HL-60 (cell line): ENCODE measurements around the gene DCX.

Source experiments
- DNase-seq, 2 experiments: peaks; one replicate each; pipeline ENCODE4 v3.0.0-alpha.2; 2010 to 2020; ENCODE audit warnings: low read depth in 1 of 2, low spot score in 1 of 2
- H3K27ac ChIP-seq: fragments of 250-450 bp; sonication (Bioruptor Pico); replicated peaks from 2 replicates; pipeline ENCODE4 v1.5.1; 2020; ENCODE audit warnings: mild to moderate bottlenecking, moderate library complexity
- H3K27me3 ChIP-seq: fragments of 250-450 bp; sonication (Bioruptor Pico); 2 replicates; pipeline ENCODE4 v1.5.1; 2021; ENCODE audit warnings: mild to moderate bottlenecking, moderate library complexity; ENCODE audit not compliant: insufficient read depth, poor library complexity, severe bottlenecking
- H3K4me3 ChIP-seq: replicated peaks from 2 replicates; pipeline ENCODE4 v1.5.1; 2011; ENCODE audit warnings: mild to moderate bottlenecking, control low read depth, low read length; ENCODE audit not compliant: insufficient read depth
- CTCF ChIP-seq: IDR thresholded peaks from one replicate; pipeline ENCODE4 v1.5.1; 2011; ENCODE audit warnings: low read length, control low read depth, inconsistent platforms; ENCODE audit not compliant: insufficient read depth
- GABPA ChIP-seq: IDR thresholded peaks from 2 replicates; pipeline ENCODE4 v1.6.1; 2012; ENCODE audit warnings: low read depth
- POLR2AphosphoS5 ChIP-seq: IDR thresholded peaks from 2 replicates; pipeline ENCODE4 v1.6.1; 2012; ENCODE audit warnings: low read depth
- REST ChIP-seq: IDR thresholded peaks from 2 replicates; pipeline ENCODE4 v1.6.1; 2012; ENCODE audit warnings: low read depth; ENCODE audit not compliant: insufficient replicate concordance
- SPI1 ChIP-seq: IDR thresholded peaks from 2 replicates; pipeline ENCODE4 v1.6.1; 2012; ENCODE audit warnings: low read depth, mild to moderate bottlenecking, borderline replicate concordance

The DCX gene

DNA sequence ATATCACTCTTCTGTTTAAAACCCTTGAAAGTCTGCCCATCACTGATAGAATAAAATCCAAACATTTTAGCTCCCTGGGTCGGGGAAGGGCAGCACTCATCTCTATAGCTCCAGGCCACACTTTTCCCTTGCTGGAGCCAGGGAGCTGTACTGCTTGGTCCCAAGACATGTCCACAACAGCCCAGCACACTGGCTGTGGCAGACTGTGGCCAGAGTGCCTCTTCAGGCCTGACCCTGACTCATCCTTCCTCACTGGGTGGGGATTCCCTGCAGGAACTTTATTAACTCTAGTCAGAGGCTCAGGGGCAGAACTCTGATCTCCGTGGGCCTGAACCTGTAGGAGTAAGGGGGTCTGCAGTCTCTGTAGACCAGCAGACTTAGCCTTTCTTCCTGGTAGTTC is 71.9 kb downstream of the DCX start:
- TF ChIP-seq SPI1 (no peak), GABPA (no peak), POLR2AphosphoS5 (no peak), CTCF (no peak), REST (no peak)

GRCh38 chrX:111339212-111339611 is 72.8 kb downstream of the DCX start:
- TF ChIP-seq CTCF, result no peak
- TF ChIP-seq REST, result no peak
- TF ChIP-seq GABPA, result no peak
- no peak for TF ChIP-seq POLR2AphosphoS5
- H3K27ac ChIP-seq, result no peak overlapping the region
- no peaks in the 10 kb centered on the region for H3K27me3 ChIP-seq
- H3K4me3 ChIP-seq, result no peak overlapping the region
- DNase-seq, result no peak

More for the DNA sequence above, 71.9 kb downstream of the DCX start:
- Histone ChIP-seq H3K27me3 (no peaks in the 10 kb centered on the region), H3K27ac (no peak overlapping the region), H3K4me3 (no peak overlapping the region)
- DNase-seq, result no peak

DNA sequence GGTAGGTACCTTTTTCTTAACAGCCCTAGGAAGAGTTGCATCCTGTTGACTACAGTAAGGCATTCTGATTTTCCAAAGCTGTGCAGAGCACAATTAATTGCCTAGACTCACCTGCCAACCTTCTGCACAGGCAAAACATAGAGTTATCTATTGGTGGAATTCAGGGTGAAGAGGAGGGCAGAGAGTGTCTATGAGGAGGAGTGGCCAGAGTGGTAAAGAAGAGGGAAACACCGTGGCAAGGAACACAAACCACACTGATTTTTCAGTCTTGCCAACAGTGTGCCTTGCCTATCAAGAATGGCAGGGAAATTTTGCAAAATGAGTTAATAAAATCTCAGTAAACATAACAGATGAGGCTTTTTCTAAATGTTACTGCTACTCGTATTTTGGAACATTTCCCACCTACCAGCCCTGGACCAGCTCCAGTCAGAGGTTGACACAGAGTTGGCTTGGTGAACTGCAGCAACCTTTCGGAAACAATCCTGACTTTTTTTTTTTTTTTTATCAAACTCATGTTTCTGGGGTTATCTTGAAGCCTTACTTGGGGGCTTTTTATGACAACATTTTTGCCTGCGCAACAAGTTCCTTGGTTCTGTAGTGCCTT is 73.8 kb downstream of the DCX start:
- no peak for TF ChIP-seq REST
- TF ChIP-seq SPI1, result no peak
- TF ChIP-seq POLR2AphosphoS5, result no peak
- TF ChIP-seq CTCF, result no peak
- TF ChIP-seq GABPA, result no peak
- no peaks in the 10 kb centered on the region for H3K27me3 ChIP-seq
- H3K4me3 ChIP-seq, result no peak overlapping the region
- no peak overlapping the region for H3K27ac ChIP-seq
- no peak for DNase-seq
